ENCODE measurements around the gene INPP5A. TPM values are rescaled to one million over a fixed set of nuclear protein-coding genes. Genes with fewer than 3 reads are reported as not detected.

The INPP5A gene
- total RNA-seq, 1 donor from 2014 or later = 36.4 TPM

DNA sequence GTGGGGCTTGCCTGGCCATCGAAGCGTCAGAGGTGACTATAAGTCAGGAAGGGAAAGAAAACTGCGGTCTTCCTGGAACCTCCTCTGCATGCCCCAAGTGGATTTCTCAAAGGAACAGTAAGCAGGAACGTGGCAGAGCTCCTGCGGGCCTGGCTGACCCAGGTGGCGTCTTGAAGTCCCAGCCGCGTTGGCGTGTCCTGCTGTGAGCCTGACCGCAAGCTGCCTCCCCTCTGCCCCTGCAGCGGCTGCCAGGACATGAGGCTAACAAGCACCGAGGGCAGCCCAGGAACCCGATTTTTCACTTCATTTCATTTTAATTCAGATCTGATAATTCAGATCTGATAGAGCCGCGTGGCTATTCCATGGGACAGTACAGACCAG lies 193.0 kb downstream of the INPP5A start:
- no peak overlapping the region for H3K4me3 Mint-ChIP-seq (ENCODE audit: unreplicated experiment)
- TF ChIP-seq, protein P1, sequence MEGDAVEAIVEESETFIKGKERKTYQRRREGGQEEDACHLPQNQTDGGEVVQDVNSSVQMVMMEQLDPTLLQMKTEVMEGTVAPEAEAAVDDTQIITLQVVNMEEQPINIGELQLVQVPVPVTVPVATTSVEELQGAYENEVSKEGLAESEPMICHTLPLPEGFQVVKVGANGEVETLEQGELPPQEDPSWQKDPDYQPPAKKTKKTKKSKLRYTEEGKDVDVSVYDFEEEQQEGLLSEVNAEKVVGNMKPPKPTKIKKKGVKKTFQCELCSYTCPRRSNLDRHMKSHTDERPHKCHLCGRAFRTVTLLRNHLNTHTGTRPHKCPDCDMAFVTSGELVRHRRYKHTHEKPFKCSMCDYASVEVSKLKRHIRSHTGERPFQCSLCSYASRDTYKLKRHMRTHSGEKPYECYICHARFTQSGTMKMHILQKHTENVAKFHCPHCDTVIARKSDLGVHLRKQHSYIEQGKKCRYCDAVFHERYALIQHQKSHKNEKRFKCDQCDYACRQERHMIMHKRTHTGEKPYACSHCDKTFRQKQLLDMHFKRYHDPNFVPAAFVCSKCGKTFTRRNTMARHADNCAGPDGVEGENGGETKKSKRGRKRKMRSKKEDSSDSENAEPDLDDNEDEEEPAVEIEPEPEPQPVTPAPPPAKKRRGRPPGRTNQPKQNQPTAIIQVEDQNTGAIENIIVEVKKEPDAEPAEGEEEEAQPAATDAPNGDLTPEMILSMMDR (IDR thresholded peaks at IDR 0.05) = no peak
- no peaks in the 10 kb centered on the region for H3K4me1 Mint-ChIP-seq (ENCODE audit: unreplicated experiment)
- H3K36me3 Mint-ChIP-seq (ENCODE audit: unreplicated experiment) = peaks cover 8% of the 10 kb centered on the region
- no peaks in the 10 kb centered on the region for H3K27me3 Mint-ChIP-seq (ENCODE audit: unreplicated experiment)
- no peak for DNase-seq (ENCODE audit: extremely low spot score, unreplicated experiment)
- H3K9me3 Mint-ChIP-seq (ENCODE audit: unreplicated experiment) = no peaks in the 10 kb centered on the region
- no peak overlapping the region for H3K27ac Mint-ChIP-seq (ENCODE audit: unreplicated experiment)

DNA sequence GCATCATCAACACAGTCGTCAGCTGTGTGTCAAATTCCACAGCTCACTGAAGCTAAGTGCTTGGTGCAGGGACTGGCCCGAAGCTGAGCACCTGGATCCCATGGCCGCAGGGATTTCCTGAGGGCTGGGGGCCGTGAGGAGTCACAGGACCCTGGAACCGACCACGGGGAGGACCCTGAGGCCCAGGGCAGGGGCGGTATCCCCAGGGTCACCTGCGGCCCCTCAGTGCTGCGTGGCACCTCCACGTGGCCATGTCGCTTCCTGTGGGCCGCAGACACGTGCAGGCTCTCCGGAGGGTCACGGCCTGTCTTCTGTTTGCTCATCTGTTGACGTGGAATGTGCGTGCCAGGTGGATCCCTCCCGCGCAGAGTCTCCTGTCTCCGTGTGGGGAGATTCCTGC lies 194.9 kb downstream of the INPP5A start:
- Mint-ChIP-seq H3K27me3 (ENCODE audit: unreplicated experiment) (no peaks in the 10 kb centered on the region), H3K36me3 (ENCODE audit: unreplicated experiment) (no peaks in the 10 kb centered on the region), H3K4me3 (ENCODE audit: unreplicated experiment) (no peak overlapping the region), H3K27ac (ENCODE audit: unreplicated experiment) (no peak overlapping the region), H3K4me1 (ENCODE audit: unreplicated experiment) (no peaks in the 10 kb centered on the region), H3K9me3 (ENCODE audit: unreplicated experiment) (no peaks in the 10 kb centered on the region)
- DNase-seq (ENCODE audit: extremely low spot score, unreplicated experiment) = no peak
- TF ChIP-seq, protein P1 (IDR thresholded peaks at IDR 0.05) = no peak

DNA sequence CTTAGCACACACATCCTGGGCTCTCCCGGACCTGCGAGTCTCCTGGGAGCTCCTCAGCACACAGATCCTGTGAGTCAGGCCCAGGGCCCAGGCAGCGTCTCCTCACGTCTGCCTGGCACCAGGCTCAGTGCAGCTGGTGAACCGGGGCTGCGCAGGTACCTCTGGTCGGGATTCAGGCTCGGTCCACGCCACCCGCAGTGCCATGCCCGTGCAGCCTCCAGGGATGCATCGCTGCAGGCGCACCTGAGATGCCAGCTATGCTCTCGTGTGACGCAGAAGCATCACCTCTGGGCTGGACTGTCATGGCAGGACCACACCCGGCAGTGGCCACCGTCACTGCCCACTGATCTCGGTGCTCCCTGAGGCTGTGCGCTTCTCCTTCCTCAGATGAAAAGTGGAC lies 196.3 kb downstream of the INPP5A start:
- Mint-ChIP-seq H3K27ac (ENCODE audit: unreplicated experiment) (no peak overlapping the region), H3K36me3 (ENCODE audit: unreplicated experiment) (no peaks in the 10 kb centered on the region), H3K27me3 (ENCODE audit: unreplicated experiment) (no peaks in the 10 kb centered on the region), H3K4me3 (ENCODE audit: unreplicated experiment) (no peak overlapping the region), H3K4me1 (ENCODE audit: unreplicated experiment) (no peaks in the 10 kb centered on the region), H3K9me3 (ENCODE audit: unreplicated experiment) (no peaks in the 10 kb centered on the region)
- TF ChIP-seq, protein P1 (IDR thresholded peaks at IDR 0.05) = no peak
- DNase-seq (ENCODE audit: extremely low spot score, unreplicated experiment) = no peak

DNA sequence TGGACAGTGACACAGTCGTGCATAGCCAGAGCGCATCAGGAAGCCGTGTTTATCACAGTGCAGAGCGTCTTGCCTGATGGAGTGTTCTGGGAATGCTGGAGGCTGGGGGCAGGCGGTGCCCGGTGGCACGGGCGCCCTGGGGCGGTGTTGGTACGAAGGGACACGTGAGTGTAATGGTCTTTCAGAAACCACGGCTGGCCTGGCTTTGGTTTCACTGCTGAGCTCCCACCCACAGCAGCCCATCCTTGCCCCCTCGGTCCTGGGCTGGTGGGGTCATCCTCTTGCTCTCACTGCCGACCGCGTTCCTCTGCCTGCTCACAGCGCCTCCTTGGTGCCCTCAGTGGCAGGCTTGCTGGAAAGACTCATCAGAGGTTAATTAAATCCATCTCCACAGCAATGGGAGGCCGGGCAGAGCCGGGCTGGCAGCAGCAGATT lies 197.8 kb downstream of the INPP5A start:
- TF ChIP-seq, protein P1 (IDR thresholded peaks at IDR 0.05) = no peak
- Mint-ChIP-seq H3K9me3 (ENCODE audit: unreplicated experiment) (no peaks in the 10 kb centered on the region), H3K27ac (ENCODE audit: unreplicated experiment) (no peak overlapping the region), H3K36me3 (ENCODE audit: unreplicated experiment) (peaks cover 2% of the 10 kb centered on the region), H3K27me3 (ENCODE audit: unreplicated experiment) (no peaks in the 10 kb centered on the region), H3K4me3 (ENCODE audit: unreplicated experiment) (no peak overlapping the region), H3K4me1 (ENCODE audit: unreplicated experiment) (no peaks in the 10 kb centered on the region)
- DNase-seq (ENCODE audit: extremely low spot score, unreplicated experiment) = no peak

DNA sequence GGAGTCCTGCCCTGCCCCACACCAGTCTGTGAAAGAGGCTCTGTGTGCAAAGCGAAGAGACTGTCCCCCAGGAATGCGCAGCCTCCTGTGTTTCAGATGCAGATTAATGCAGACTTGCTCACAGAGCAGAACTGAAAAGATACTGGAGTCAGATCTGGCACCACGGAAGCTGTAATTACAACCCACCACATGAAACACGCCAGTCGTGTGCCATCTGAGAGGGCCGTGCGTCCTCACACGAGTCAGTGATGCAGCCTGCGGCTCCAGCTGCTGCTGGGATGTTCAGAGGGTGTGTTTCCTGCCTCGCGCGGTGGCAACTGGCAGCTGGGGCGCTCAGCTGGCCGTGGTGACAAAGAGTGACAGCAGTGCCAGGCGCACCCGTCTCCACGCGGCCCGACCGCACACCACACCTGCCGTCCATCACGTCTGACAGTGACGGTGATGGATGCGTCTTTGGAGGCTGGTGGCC lies 198.4 kb downstream of the INPP5A start:
- TF ChIP-seq, protein P1 (IDR thresholded peaks at IDR 0.05) = no peak
- no peaks in the 10 kb centered on the region for H3K27me3 Mint-ChIP-seq (ENCODE audit: unreplicated experiment)
- H3K4me1 Mint-ChIP-seq (ENCODE audit: unreplicated experiment) = no peaks in the 10 kb centered on the region
- DNase-seq (ENCODE audit: extremely low spot score, unreplicated experiment) = no peak
- H3K4me3 Mint-ChIP-seq (ENCODE audit: unreplicated experiment) = no peak overlapping the region
- H3K27ac Mint-ChIP-seq (ENCODE audit: unreplicated experiment) = no peak overlapping the region
- peaks cover 3% of the 10 kb centered on the region for H3K36me3 Mint-ChIP-seq (ENCODE audit: unreplicated experiment)
- H3K9me3 Mint-ChIP-seq (ENCODE audit: unreplicated experiment) = no peaks in the 10 kb centered on the region

Measured in osteocyte (in vitro differentiated cells).